ENCODE data around the gene RHBDL1. TPM values are rescaled to one million over a fixed set of nuclear protein-coding genes. Genes with fewer than 3 reads are reported as not detected.

Gene RHBDL1
- total and polyA plus RNA-seq, 2 of the 8 experiments (the other 6 are each of a cell fraction or from before 2014, with no cell fraction given) = 4.0 to 8.1 TPM

DNA sequence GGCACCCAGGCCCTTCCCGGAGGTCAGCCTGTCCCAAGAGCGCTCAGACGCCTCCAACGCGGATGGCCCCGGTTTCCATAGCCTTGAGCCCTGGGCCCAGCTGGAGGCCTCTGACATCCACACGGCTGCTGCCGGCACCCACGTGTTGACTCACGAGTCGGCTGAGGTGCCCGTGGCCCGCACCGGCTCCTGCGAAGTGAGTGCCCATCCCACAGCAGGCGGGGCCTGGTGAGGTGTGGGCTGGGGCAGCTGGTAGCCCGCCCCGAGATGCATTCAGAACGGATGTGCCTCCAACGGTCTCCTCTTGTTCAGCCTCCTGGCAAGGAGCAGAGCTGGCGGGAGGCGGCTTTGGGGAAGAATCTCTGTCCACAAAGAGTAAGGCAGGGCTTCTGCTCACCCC, 23.6 kb upstream of the RHBDL1 start (continued):
- no peak for TF ChIP-seq CHD7 (IDR thresholded peaks at IDR 0.05; ENCODE audit: insufficient replicate concordance, low read length)
- TF ChIP-seq HDAC2 (IDR thresholded peaks at IDR 0.05; ENCODE audit: borderline replicate concordance in 1 of 2, low read depth in 2 of 2, low read length in 2 of 2) = no peak
- no peak for TF ChIP-seq KDM4A (IDR thresholded peaks at IDR 0.05; ENCODE audit: low read depth, low read length, severe bottlenecking)
